Psoas muscle (tissue), 8 donors: Measurements from ENCODE around the gene CAPN9. TPM values are rescaled to one million over a fixed set of nuclear protein-coding genes. Genes with fewer than 3 reads are reported as not detected.
A peak's percentile ranks its signal among the peaks of the same experiment; 100 is the strongest.

Experiments
- ATAC-seq, 4 donors: fragments of 200-7000 bp; cut with Tn5 transposase; one replicate each; pipeline ENCODE4 v1.9.1; 2020; ENCODE audit warnings: moderate library complexity in 3 of 4, mild to moderate bottlenecking in 2 of 4
- DNase-seq, 2 donors: peaks; one replicate each; pipeline ENCODE4 v3.0.0-alpha.2; 2020
- H3K27ac ChIP-seq: fragments of 200-600 bp; one replicate; pipeline ENCODE4 v1.8.0; 2022
- H3K27me3 ChIP-seq, 3 donors: fragments of 200-600 bp in 1 of 3; one replicate each; pipeline versions ENCODE4 v1.6.1 to v1.8.0; 2013 to 2022; ENCODE audit warnings: low read length in 2 of 3, mild to moderate bottlenecking in 2 of 3, moderate library complexity in 1 of 3; ENCODE audit not compliant: insufficient read depth in 3 of 3
- H3K36me3 ChIP-seq, 2 donors: fragments of 200-600 bp in 1 of 2; one replicate each; pipeline versions ENCODE4 v1.6.1 to v1.8.0; 2013 to 2022; ENCODE audit warnings: low read depth in 1 of 2, mild to moderate bottlenecking in 1 of 2, moderate library complexity in 1 of 2; ENCODE audit not compliant: insufficient read depth in 1 of 2
- H3K4me1 ChIP-seq: fragments of 200-600 bp; one replicate; pipeline ENCODE4 v1.8.0; 2022
- H3K4me3 ChIP-seq: fragments of 200-600 bp; one replicate; pipeline ENCODE4 v1.8.0; 2022; ENCODE audit warnings: mild to moderate bottlenecking
- H3K9me3 ChIP-seq: fragments of 200-600 bp; one replicate; pipeline ENCODE4 v1.8.0; 2022
- WGBS, 3 donors: extraction: QIAGEN DNeasy Blood & Tissue Kit; methylation state at CpG; one replicate each; pipeline versions ENCODE4 v1.1.6 to v1.1.7; 2013; 5-methylcytosine and 5-hydroxymethylcytosine counted together
- intact Hi-C, 2 donors: fragments of 100-400 bp; cut with DNase I; formaldehyde crosslinking; loops; one replicate each; pipeline versions ENCODE4 v1.11.0 to v1.14.2; 2022
- polyA plus RNA-seq, 3 donors: library from polyadenylated mRNA; stranded (reverse); fragments of 200-250 nt; gene quantifications; one replicate each; pipeline ENCODE4 v1.2.3, GENCODE V29; 2013
- total RNA-seq, 4 donors: library from RNA; stranded (reverse); fragmentation: NEBNext Ultra II Directional in 2 of 4; extraction: Animal tissue kit (Norgen Biotek cat#: 25700) in 2 of 4; gene quantifications; one replicate each; pipeline versions ENCODE4 v1.2.1 to v1.2.4, GENCODE V29; 2021 to 2023
- TF ChIP-seq, protein P1 (sequence below): fragments of 200-600 bp; IDR thresholded peaks from one replicate; pipeline ENCODE4 v1.8.0; 2022; ENCODE audit warnings: antibody characterized with exemption
- donor health status: healthy with polysubstance abuse.
- donor health status: DM: no; HTN: no; CAD: no; lungs with moderate emphysema.
- donor health status: Bipolar disorder and iron deficiency.
- donor health status: healthy.
- donor health status: DM: yes; HTN: yes; CAD: no.
- donor health status: DM: no; HTN: no; CAD: no.
- donor health status: DM: no; HTN: no; CAD: no.
- donor health status: DM: yes; HTN: yes; CAD: no.

CAPN9 gene
- total and polyA plus RNA-seq, 7 donors = 0.03 TPM; not detected in 6

DNA sequence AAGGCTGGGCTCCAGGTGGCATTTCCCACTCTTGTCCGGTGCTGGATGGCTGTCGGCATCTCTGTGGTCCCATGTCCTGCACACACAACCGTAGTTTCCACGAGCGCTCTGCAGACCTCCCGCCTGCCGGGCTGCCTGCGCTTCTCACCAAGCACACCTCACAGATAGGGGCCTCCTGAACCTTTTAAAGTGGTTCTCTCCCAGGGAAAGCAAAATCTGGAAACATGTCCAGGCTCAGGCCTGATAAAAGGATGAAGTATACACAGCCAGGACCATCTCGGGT lies 46.2 kb downstream of the CAPN9 start:
- no peaks in the 10 kb centered on the region for H3K36me3 ChIP-seq
- no peaks in the 10 kb centered on the region for H3K4me1 ChIP-seq
- H3K27me3 ChIP-seq = no peaks in the 10 kb centered on the region
- no peak overlapping the region for H3K27ac ChIP-seq
- intact Hi-C loops = no loop called here
- WGBS, 3 donors = 90 to 93% (median 92%) methylated on average over 9 of the region's 9 CpGs
- no peaks in the 10 kb centered on the region for H3K9me3 ChIP-seq
- H3K4me3 ChIP-seq = no peak overlapping the region
- TF ChIP-seq, protein P1, sequence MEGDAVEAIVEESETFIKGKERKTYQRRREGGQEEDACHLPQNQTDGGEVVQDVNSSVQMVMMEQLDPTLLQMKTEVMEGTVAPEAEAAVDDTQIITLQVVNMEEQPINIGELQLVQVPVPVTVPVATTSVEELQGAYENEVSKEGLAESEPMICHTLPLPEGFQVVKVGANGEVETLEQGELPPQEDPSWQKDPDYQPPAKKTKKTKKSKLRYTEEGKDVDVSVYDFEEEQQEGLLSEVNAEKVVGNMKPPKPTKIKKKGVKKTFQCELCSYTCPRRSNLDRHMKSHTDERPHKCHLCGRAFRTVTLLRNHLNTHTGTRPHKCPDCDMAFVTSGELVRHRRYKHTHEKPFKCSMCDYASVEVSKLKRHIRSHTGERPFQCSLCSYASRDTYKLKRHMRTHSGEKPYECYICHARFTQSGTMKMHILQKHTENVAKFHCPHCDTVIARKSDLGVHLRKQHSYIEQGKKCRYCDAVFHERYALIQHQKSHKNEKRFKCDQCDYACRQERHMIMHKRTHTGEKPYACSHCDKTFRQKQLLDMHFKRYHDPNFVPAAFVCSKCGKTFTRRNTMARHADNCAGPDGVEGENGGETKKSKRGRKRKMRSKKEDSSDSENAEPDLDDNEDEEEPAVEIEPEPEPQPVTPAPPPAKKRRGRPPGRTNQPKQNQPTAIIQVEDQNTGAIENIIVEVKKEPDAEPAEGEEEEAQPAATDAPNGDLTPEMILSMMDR = no peak
- DNase-seq = peak in 1 of 2 donors; percentile 32
- ATAC-seq = no peak

DNA sequence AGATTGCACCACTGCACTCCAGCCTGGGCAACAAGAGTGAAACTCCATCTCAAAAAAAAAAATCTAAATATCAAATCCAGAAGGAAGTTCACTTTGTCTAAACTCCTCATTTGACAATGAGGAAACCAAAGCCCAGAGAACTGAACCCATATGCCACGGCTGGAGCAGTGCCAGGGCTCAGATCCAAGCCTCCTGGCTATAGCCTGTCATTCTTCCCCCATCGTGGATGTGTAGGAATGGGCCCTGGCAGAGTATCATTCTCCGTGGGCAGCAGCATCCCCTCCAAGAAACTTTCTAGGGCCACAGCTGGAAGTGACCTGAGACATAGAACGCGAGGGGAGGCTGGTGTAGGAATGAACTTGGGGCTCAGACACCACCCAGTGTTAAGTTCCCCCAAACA lies 47.2 kb downstream of the CAPN9 start:
- H3K4me3 ChIP-seq = no peak overlapping the region
- TF ChIP-seq, protein P1 = no peak
- H3K4me1 ChIP-seq = no peaks in the 10 kb centered on the region
- no peaks in the 10 kb centered on the region for H3K9me3 ChIP-seq
- no peak for DNase-seq
- no peaks in the 10 kb centered on the region for H3K36me3 ChIP-seq
- H3K27me3 ChIP-seq = no peaks in the 10 kb centered on the region
- intact Hi-C loops = no loop called here
- no peak for ATAC-seq
- WGBS, 3 donors = 40 to 45% (median 41%) methylated on average over 5 of the region's 5 CpGs
- no peak overlapping the region for H3K27ac ChIP-seq

DNA sequence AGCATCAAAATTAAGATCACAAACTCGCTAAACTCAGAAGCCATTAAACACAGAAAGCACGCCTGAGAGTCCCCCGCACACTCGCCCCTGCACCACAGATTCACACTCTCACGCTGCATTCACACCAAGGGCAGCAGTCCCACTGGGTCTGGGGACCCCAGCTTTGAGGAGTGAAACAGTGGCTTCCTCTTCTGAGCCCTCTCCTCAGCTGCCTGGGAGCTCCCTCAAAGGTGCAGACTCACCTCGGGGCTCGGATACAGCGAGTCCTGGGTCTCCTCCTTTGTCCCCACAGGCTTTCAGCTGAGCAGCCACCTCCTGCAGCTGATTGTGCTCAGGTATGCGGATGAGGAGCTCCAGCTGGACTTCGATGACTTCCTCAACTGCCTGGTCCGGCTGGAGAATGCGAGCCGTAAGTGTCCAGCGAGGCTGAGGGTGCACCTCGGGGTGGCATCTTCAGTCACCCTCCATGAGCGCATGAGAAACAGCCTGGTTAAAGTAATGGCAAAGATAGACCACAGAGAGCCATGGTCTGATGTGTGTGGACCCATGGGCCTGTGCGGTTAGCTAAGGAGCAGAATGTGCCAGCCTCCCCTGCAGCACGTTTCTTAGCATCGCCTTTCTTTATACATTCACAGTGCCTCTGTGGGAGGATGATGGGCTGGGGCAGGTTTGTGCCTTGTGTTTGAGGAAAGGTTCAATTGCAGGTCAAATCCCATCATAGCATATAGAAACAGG lies 47.9 kb downstream of the CAPN9 start:
- intact Hi-C loops = loop anchor here in 1 of 2 donors (5.0 kb wide), 2 partner anchors 82 to 417 kb away; no protein-coding TSS in a partner anchor
- TF ChIP-seq, protein P1 = no peak

DNA sequence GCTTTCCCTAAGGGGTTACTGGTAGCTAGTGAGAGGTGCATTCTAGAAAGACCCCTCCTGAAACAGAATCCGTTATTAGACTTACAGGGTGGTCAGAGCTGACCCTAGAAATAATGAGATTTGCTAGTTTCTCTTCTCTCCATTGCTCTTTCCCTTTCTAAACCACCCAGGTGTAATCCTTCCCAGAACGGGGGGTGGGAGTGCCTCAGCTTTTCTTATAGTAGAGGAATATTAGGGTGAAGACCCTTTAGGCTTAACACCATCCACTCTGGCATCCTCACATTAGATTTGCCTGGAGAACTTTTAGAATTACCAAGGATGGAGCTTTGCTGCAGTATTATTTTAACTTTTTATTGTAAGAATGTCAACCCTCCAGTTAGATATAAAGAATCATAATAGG lies 49.4 kb downstream of the CAPN9 start:
- intact Hi-C loops = loop anchor here in 1 of 2 donors (5.0 kb wide), 2 partner anchors 81 to 416 kb away; no protein-coding TSS in a partner anchor
- TF ChIP-seq, protein P1 = no peak
- no peaks in the 10 kb centered on the region for H3K9me3 ChIP-seq
- no peak overlapping the region for H3K4me3 ChIP-seq
- no peaks in the 10 kb centered on the region for H3K27me3 ChIP-seq
- DNase-seq (no peak), ATAC-seq (no peak)
- no peak overlapping the region for H3K27ac ChIP-seq
- no peaks in the 10 kb centered on the region for H3K4me1 ChIP-seq
- H3K36me3 ChIP-seq = no peaks in the 10 kb centered on the region
- 43 to 64% (median 60%) methylated on average over 2 of the region's 2 CpGs for WGBS, 3 donors

More for the DNA sequence above, 47.9 kb downstream of the CAPN9 start:
- H3K9me3 ChIP-seq = no peaks in the 10 kb centered on the region
- peak in 1 of 2 donors; percentile 36 for DNase-seq
- H3K36me3 ChIP-seq = no peaks in the 10 kb centered on the region
- H3K4me1 ChIP-seq = no peaks in the 10 kb centered on the region
- H3K27ac ChIP-seq = no peak overlapping the region
- 90 to 92% (median 92%) methylated on average over 19 of the region's 19 CpGs for WGBS, 3 donors
- ATAC-seq = no peak
- H3K27me3 ChIP-seq = no peaks in the 10 kb centered on the region
- H3K4me3 ChIP-seq = no peak overlapping the region
